ENCODE measurements around the gene RDH5.

DNA sequence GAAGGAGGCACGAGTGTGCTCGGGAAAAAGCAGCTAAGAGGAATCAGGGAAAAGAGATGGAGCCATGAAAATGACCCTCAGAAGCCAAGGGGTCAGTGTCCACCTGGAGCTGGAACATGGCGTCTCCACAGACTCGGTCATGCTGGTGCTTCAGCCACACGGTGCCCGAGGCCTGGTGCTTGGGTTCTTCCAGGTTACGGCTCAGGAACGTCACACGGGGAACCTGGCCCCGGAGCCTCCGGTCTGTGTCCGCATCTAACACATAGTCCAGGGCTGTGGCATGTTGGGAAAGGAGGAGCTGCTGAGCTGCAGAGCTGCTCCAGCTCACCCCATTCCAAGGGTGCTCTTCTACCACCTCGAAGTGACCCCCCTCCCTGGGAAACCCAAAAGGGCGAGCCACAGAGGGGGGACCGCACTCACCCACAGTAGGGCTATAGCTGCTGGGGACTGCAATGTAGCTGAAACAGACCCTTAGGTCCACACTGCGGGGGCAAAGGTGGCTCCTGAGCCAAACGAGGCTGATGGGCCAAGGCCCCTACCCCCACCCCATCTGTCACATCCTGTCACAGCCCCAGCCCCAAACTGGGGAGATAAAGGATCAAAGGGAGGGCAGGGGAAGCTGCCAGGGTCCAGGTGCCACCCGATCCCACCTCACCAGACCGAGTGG, 23.3 kb upstream of the RDH5 start:
- no peak for TF ChIP-seq POLR2AphosphoS5 (IDR thresholded peaks at IDR 0.05)
- TF ChIP-seq, protein P1, sequence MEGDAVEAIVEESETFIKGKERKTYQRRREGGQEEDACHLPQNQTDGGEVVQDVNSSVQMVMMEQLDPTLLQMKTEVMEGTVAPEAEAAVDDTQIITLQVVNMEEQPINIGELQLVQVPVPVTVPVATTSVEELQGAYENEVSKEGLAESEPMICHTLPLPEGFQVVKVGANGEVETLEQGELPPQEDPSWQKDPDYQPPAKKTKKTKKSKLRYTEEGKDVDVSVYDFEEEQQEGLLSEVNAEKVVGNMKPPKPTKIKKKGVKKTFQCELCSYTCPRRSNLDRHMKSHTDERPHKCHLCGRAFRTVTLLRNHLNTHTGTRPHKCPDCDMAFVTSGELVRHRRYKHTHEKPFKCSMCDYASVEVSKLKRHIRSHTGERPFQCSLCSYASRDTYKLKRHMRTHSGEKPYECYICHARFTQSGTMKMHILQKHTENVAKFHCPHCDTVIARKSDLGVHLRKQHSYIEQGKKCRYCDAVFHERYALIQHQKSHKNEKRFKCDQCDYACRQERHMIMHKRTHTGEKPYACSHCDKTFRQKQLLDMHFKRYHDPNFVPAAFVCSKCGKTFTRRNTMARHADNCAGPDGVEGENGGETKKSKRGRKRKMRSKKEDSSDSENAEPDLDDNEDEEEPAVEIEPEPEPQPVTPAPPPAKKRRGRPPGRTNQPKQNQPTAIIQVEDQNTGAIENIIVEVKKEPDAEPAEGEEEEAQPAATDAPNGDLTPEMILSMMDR (IDR thresholded peaks at IDR 0.05) = no peak
